ENCODE measurements around the gene KCNA2.

DNA sequence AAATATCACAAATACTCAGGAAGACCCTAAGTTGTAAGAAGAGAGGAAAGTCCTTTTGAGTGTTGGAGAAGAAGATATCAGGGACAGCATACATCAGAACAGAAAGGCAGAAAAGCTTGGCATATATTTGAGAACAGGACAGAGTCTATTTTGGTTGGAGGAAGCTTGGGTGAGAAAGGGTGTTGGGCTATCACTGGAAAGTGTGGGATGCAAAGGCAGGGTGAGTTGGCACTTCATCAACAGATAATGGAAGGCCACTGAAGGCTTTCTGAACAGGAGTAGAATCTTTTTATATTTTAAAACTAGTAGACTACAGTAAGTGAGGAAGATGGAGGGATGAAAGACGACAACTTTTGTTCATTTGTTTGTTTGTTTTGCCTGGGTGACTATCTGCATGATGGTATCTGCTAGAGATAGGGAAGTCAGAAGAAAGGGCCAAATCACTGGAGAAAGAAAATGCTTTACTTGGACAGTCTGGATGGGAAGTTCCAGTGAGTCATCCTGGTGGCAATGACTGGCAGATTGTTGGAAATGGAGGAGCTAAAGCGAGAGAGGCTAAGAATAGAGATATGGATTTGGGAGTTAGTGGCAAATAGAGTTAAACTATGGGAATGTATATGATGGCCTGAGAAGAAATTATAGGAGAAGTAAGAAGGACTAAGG, 33.7 kb upstream of the KCNA2 start:
- TF ChIP-seq, protein P1, sequence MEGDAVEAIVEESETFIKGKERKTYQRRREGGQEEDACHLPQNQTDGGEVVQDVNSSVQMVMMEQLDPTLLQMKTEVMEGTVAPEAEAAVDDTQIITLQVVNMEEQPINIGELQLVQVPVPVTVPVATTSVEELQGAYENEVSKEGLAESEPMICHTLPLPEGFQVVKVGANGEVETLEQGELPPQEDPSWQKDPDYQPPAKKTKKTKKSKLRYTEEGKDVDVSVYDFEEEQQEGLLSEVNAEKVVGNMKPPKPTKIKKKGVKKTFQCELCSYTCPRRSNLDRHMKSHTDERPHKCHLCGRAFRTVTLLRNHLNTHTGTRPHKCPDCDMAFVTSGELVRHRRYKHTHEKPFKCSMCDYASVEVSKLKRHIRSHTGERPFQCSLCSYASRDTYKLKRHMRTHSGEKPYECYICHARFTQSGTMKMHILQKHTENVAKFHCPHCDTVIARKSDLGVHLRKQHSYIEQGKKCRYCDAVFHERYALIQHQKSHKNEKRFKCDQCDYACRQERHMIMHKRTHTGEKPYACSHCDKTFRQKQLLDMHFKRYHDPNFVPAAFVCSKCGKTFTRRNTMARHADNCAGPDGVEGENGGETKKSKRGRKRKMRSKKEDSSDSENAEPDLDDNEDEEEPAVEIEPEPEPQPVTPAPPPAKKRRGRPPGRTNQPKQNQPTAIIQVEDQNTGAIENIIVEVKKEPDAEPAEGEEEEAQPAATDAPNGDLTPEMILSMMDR (IDR thresholded peaks at IDR 0.05; ENCODE audit: low read depth, low read length, poor library complexity, severe bottlenecking): no peak
- no peak for TF ChIP-seq EZH2phosphoT487 (IDR thresholded peaks at IDR 0.05; ENCODE audit: borderline replicate concordance, low read length)

Measured in DOHH2 (cell line).